GM23338 (cell line): ENCODE measurements around the gene POLR1A.

Experiments
- CREB1 ChIP-seq: fragments of 250-450 bp; sonication (Bioruptor Pico); IDR thresholded peaks from 2 replicates; pipeline ENCODE4 v1.5.0; 2020; ENCODE audit warnings: low read depth, mild to moderate bottlenecking, moderate library complexity
- EZH2 ChIP-seq: fragments of 200-600 bp; sonication (generic); IDR thresholded peaks from one replicate; pipeline ENCODE4 v1.8.0; 2017; ENCODE audit warnings: antibody characterized with exemption, mild to moderate bottlenecking, low read depth; ENCODE audit not compliant: unreplicated experiment
- EZH2phosphoT487 ChIP-seq: fragments of 200-600 bp; sonication (generic); IDR thresholded peaks from one replicate; pipeline ENCODE4 v1.8.1; 2018; ENCODE audit warnings: antibody characterized with exemption; ENCODE audit not compliant: unreplicated experiment
- JUNB ChIP-seq: IDR thresholded peaks from one replicate; pipeline ENCODE4 v1.6.1; 2016; ENCODE audit warnings: antibody characterized with exemption; ENCODE audit not compliant: unreplicated experiment
- NANOG ChIP-seq: IDR thresholded peaks from 2 replicates; pipeline ENCODE4 v1.6.1; 2016; ENCODE audit warnings: antibody characterized with exemption, borderline replicate concordance
- POLR2AphosphoS5 ChIP-seq: IDR thresholded peaks from 2 replicates; pipeline ENCODE4 v1.6.1; 2016; ENCODE audit warnings: antibody characterized with exemption, low read depth
- STAT1 ChIP-seq: IDR thresholded peaks from one replicate; pipeline ENCODE4 v1.6.1; 2016; ENCODE audit warnings: antibody characterized with exemption; ENCODE audit not compliant: unreplicated experiment
- ZNF331 ChIP-seq: fragments of 250-450 bp; sonication (Bioruptor Pico); IDR thresholded peaks from 2 replicates; pipeline ENCODE4 v1.5.0; 2020; ENCODE audit warnings: low read depth, mild to moderate bottlenecking, moderate library complexity
- TF ChIP-seq, protein P1 (sequence below), 2 experiments: fragments of 200-600 bp in 1 of 2; sonication (generic) in 1 of 2; conservative IDR thresholded peaks; 2 replicates each; pipeline versions ENCODE4 v1.5.1 to v1.6.1; 2016 to 2017; ENCODE audit warnings: antibody characterized with exemption in 2 of 2, low read depth in 2 of 2, mild to moderate bottlenecking in 2 of 2, moderate library complexity in 1 of 2
- TF ChIP-seq, protein P2 (sequence below): IDR thresholded peaks from one replicate; pipeline ENCODE4 v1.6.1; 2018; ENCODE audit warnings: antibody characterized with exemption; ENCODE audit not compliant: unreplicated experiment
- TF ChIP-seq, protein P3 (sequence below): IDR thresholded peaks from 2 replicates; pipeline ENCODE4 v1.6.1; 2016; ENCODE audit warnings: antibody characterized with exemption

DNA sequence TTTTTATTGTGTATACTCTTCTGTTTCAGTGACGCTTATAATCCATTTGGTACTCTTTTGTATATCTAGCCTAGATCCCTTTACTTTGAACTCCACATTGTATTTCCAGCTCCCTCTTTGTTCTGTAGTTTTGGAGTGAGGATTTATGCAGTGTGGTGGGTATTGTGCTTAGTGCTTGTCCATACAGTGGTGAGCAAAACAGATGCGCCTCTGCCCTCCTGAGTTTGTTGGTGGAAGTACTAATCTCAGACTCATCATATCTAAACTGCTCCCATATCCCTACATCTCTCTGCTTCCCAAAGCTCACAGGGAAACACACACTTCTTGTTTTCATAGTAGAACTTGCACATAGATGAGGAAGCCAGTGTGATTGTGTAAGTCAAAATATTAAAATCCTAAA is 12.4 kb upstream of the POLR1A start:
- TF ChIP-seq, protein P1, sequence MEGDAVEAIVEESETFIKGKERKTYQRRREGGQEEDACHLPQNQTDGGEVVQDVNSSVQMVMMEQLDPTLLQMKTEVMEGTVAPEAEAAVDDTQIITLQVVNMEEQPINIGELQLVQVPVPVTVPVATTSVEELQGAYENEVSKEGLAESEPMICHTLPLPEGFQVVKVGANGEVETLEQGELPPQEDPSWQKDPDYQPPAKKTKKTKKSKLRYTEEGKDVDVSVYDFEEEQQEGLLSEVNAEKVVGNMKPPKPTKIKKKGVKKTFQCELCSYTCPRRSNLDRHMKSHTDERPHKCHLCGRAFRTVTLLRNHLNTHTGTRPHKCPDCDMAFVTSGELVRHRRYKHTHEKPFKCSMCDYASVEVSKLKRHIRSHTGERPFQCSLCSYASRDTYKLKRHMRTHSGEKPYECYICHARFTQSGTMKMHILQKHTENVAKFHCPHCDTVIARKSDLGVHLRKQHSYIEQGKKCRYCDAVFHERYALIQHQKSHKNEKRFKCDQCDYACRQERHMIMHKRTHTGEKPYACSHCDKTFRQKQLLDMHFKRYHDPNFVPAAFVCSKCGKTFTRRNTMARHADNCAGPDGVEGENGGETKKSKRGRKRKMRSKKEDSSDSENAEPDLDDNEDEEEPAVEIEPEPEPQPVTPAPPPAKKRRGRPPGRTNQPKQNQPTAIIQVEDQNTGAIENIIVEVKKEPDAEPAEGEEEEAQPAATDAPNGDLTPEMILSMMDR (conservative IDR thresholded peaks at IDR 0.05; ENCODE audit: low read depth in 2 of 2) = no peak
- TF ChIP-seq POLR2AphosphoS5 (no peak), EZH2 (no peak), EZH2phosphoT487 (no peak), ZNF331 (CRISPR knock-in tag) (no peak), NANOG (no peak), CREB1 (no peak), JUNB (no peak), STAT1 (no peak)
- TF ChIP-seq, protein P2, sequence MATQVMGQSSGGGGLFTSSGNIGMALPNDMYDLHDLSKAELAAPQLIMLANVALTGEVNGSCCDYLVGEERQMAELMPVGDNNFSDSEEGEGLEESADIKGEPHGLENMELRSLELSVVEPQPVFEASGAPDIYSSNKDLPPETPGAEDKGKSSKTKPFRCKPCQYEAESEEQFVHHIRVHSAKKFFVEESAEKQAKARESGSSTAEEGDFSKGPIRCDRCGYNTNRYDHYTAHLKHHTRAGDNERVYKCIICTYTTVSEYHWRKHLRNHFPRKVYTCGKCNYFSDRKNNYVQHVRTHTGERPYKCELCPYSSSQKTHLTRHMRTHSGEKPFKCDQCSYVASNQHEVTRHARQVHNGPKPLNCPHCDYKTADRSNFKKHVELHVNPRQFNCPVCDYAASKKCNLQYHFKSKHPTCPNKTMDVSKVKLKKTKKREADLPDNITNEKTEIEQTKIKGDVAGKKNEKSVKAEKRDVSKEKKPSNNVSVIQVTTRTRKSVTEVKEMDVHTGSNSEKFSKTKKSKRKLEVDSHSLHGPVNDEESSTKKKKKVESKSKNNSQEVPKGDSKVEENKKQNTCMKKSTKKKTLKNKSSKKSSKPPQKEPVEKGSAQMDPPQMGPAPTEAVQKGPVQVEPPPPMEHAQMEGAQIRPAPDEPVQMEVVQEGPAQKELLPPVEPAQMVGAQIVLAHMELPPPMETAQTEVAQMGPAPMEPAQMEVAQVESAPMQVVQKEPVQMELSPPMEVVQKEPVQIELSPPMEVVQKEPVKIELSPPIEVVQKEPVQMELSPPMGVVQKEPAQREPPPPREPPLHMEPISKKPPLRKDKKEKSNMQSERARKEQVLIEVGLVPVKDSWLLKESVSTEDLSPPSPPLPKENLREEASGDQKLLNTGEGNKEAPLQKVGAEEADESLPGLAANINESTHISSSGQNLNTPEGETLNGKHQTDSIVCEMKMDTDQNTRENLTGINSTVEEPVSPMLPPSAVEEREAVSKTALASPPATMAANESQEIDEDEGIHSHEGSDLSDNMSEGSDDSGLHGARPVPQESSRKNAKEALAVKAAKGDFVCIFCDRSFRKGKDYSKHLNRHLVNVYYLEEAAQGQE = no peak
- TF ChIP-seq, protein P3, sequence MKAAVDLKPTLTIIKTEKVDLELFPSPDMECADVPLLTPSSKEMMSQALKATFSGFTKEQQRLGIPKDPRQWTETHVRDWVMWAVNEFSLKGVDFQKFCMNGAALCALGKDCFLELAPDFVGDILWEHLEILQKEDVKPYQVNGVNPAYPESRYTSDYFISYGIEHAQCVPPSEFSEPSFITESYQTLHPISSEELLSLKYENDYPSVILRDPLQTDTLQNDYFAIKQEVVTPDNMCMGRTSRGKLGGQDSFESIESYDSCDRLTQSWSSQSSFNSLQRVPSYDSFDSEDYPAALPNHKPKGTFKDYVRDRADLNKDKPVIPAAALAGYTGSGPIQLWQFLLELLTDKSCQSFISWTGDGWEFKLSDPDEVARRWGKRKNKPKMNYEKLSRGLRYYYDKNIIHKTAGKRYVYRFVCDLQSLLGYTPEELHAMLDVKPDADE = no peak
